WTC11 (cell line): ENCODE results near the gene PSG2. TPM values are rescaled to one million over a fixed set of nuclear protein-coding genes. Genes with fewer than 3 reads are reported as not detected.
"Not testable (repeated sequence)": the region's sequence is repeated elsewhere in the genome, so short reads cannot be mapped to it uniquely, and the experiment has no call there.

Source experiments
- ATAC-seq: fragments of 200-7000 bp; cut with Tn5 transposase; 2 replicates; pipeline ENCODE4 v1.10.0; 2021; ENCODE audit warnings: mild to moderate bottlenecking, moderate library complexity
- CTCF ChIA-PET: fragments of 300-600 bp; sonication (Branson Sonifier 250); formaldehyde crosslinking; loops from one replicate; lab custom pipeline; 2021; ENCODE audit warnings: antibody characterized with exemption; lab: Charles Lee
- POLR2A ChIA-PET: fragments of 350-600 bp; sonication (Branson Sonifier 250); formaldehyde crosslinking; loops from one replicate; lab custom pipeline; 2021; ENCODE audit warnings: antibody characterized with exemption; lab: Charles Lee
- DNase-seq: peaks from one replicate; pipeline ENCODE4 v3.0.0; 2021; ENCODE audit warnings: low spot score
- H3K27ac Mint-ChIP-seq: 2 replicates; pipeline ENCODE4 v1.8.0; 2021; ENCODE audit warnings: mixed read lengths
- H3K27me3 Mint-ChIP-seq: 2 replicates; pipeline ENCODE4 v1.8.0; 2021; ENCODE audit warnings: low read depth, mild to moderate bottlenecking, moderate library complexity, mixed read lengths
- H3K36me3 Mint-ChIP-seq: 2 replicates; pipeline ENCODE4 v1.8.0; 2021; ENCODE audit warnings: mixed read lengths
- H3K4me1 Mint-ChIP-seq: 2 replicates; pipeline ENCODE4 v1.8.0; 2022; ENCODE audit warnings: mixed read lengths
- H3K4me3 Mint-ChIP-seq: 2 replicates; pipeline ENCODE4 v1.8.0; 2021; ENCODE audit warnings: mild to moderate bottlenecking, moderate library complexity, mixed read lengths
- H3K9me3 Mint-ChIP-seq: 2 replicates; pipeline ENCODE4 v1.8.0; 2021; ENCODE audit warnings: mixed read lengths
- CREB1 ChIP-seq: sonication (generic); formaldehyde crosslinking; IDR thresholded peaks from 2 replicates; pipeline ENCODE4 v1.8.0; 2023; ENCODE audit warnings: mild to moderate bottlenecking, missing genetic modification reagents
- CREM ChIP-seq: sonication (generic); formaldehyde crosslinking; IDR thresholded peaks from 2 replicates; pipeline ENCODE4 v1.8.1; 2022; ENCODE audit warnings: mild to moderate bottlenecking, missing genetic modification reagents, moderate library complexity
- ELF4 ChIP-seq: sonication (generic); formaldehyde crosslinking; IDR thresholded peaks from 2 replicates; pipeline ENCODE4 v1.8.1; 2022; ENCODE audit warnings: low read depth, mild to moderate bottlenecking, moderate library complexity, missing genetic modification reagents
- EMX1 ChIP-seq: fragments of 250-450 bp; sonication (Bioruptor Pico); IDR thresholded peaks from 2 replicates; pipeline ENCODE4 v1.8.0; 2021; ENCODE audit warnings: mild to moderate bottlenecking
- HMGA2 ChIP-seq: fragments of 250-450 bp; sonication (Bioruptor Pico); IDR thresholded peaks from 2 replicates; pipeline ENCODE4 v1.4.0; 2021; ENCODE audit warnings: mild to moderate bottlenecking, moderate library complexity
- SOX15 ChIP-seq: fragments of 250-450 bp; sonication (Bioruptor Pico); IDR thresholded peaks from 2 replicates; pipeline ENCODE4 v1.9.0; 2021; ENCODE audit warnings: mild to moderate bottlenecking
- SP1 ChIP-seq: sonication (generic); formaldehyde crosslinking; conservative IDR thresholded peaks from 2 replicates; pipeline ENCODE4 v1.8.1; 2022; ENCODE audit warnings: missing genetic modification reagents
- USF1 ChIP-seq: sonication (generic); formaldehyde crosslinking; IDR thresholded peaks from 2 replicates; pipeline ENCODE4 v1.8.0; 2022; ENCODE audit warnings: mild to moderate bottlenecking, missing genetic modification reagents
- ZNF263 ChIP-seq: sonication (generic); formaldehyde crosslinking; IDR thresholded peaks from 2 replicates; pipeline ENCODE4 v1.8.1; 2022; ENCODE audit warnings: low read depth, mild to moderate bottlenecking, moderate library complexity, missing genetic modification reagents
- ZNF396 ChIP-seq: fragments of 250-450 bp; sonication (Bioruptor Pico); IDR thresholded peaks from 2 replicates; pipeline ENCODE4 v1.8.0; 2021; ENCODE audit warnings: mild to moderate bottlenecking, moderate library complexity, borderline replicate concordance
- ZNF416 ChIP-seq: fragments of 250-450 bp; sonication (Bioruptor Pico); IDR thresholded peaks from 2 replicates; pipeline ENCODE4 v1.9.0; 2021; ENCODE audit warnings: mild to moderate bottlenecking, inconsistent platforms
- ZNF425 ChIP-seq: fragments of 250-450 bp; sonication (Bioruptor Pico); conservative IDR thresholded peaks from 2 replicates; pipeline ENCODE4 v1.9.0; 2021; ENCODE audit warnings: mild to moderate bottlenecking
- total RNA-seq: library from RNA; stranded (reverse); gene quantifications from 3 replicates; pipeline ENCODE4 v1.2.3, GENCODE V29; 2021
- TF ChIP-seq, protein P1 (sequence below): sonication (generic); formaldehyde crosslinking; IDR thresholded peaks from 2 replicates; pipeline ENCODE4 v1.8.1; 2022; ENCODE audit warnings: mild to moderate bottlenecking, missing genetic modification reagents, moderate library complexity, borderline replicate concordance
- TF ChIP-seq, protein P2 (sequence below): sonication (generic); formaldehyde crosslinking; IDR thresholded peaks from 2 replicates; pipeline ENCODE4 v1.8.0; 2023; ENCODE audit warnings: missing genetic modification reagents, mild to moderate bottlenecking, borderline replicate concordance
- TF ChIP-seq, protein P3 (sequence below): sonication (generic); formaldehyde crosslinking; IDR thresholded peaks from 2 replicates; pipeline ENCODE4 v1.8.1; 2023; ENCODE audit warnings: mild to moderate bottlenecking, missing genetic modification reagents, moderate library complexity
- TF ChIP-seq, protein P4 (sequence below): sonication (generic); formaldehyde crosslinking; IDR thresholded peaks from 2 replicates; pipeline ENCODE4 v1.8.1; 2023; ENCODE audit warnings: mild to moderate bottlenecking, missing genetic modification reagents

PSG2 gene
- total RNA-seq, 1 experiment from 2014 or later, result not detected

GRCh38 chr19:43028866-43029265, 53.6 kb downstream of the PSG2 start:
- CTCF ChIA-PET, result interaction anchor here (1.3 kb wide), 1 partner anchor 9 kb away, joined by 4 read pairs; no protein-coding TSS in a partner anchor
- no peaks in the 10 kb centered on the region for H3K36me3 Mint-ChIP-seq
- H3K9me3 Mint-ChIP-seq, result 0 out of 2 replicates have a peak, but pooled peaks cover 3% of the 10 kb centered on the region
- no peaks in the 10 kb centered on the region for H3K4me1 Mint-ChIP-seq
- no peaks in the 10 kb centered on the region; the same call in 1 of the 2 replicates for H3K27me3 Mint-ChIP-seq
- POLR2A ChIA-PET, result no interaction called here
- H3K4me3 Mint-ChIP-seq, result no peak overlapping the region
- ATAC-seq (no peak), DNase-seq (no peak)
- TF ChIP-seq, protein P1, sequence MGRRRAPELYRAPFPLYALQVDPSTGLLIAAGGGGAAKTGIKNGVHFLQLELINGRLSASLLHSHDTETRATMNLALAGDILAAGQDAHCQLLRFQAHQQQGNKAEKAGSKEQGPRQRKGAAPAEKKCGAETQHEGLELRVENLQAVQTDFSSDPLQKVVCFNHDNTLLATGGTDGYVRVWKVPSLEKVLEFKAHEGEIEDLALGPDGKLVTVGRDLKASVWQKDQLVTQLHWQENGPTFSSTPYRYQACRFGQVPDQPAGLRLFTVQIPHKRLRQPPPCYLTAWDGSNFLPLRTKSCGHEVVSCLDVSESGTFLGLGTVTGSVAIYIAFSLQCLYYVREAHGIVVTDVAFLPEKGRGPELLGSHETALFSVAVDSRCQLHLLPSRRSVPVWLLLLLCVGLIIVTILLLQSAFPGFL (CRISPR knock-in tag), result no peak
- TF ChIP-seq, protein P2, sequence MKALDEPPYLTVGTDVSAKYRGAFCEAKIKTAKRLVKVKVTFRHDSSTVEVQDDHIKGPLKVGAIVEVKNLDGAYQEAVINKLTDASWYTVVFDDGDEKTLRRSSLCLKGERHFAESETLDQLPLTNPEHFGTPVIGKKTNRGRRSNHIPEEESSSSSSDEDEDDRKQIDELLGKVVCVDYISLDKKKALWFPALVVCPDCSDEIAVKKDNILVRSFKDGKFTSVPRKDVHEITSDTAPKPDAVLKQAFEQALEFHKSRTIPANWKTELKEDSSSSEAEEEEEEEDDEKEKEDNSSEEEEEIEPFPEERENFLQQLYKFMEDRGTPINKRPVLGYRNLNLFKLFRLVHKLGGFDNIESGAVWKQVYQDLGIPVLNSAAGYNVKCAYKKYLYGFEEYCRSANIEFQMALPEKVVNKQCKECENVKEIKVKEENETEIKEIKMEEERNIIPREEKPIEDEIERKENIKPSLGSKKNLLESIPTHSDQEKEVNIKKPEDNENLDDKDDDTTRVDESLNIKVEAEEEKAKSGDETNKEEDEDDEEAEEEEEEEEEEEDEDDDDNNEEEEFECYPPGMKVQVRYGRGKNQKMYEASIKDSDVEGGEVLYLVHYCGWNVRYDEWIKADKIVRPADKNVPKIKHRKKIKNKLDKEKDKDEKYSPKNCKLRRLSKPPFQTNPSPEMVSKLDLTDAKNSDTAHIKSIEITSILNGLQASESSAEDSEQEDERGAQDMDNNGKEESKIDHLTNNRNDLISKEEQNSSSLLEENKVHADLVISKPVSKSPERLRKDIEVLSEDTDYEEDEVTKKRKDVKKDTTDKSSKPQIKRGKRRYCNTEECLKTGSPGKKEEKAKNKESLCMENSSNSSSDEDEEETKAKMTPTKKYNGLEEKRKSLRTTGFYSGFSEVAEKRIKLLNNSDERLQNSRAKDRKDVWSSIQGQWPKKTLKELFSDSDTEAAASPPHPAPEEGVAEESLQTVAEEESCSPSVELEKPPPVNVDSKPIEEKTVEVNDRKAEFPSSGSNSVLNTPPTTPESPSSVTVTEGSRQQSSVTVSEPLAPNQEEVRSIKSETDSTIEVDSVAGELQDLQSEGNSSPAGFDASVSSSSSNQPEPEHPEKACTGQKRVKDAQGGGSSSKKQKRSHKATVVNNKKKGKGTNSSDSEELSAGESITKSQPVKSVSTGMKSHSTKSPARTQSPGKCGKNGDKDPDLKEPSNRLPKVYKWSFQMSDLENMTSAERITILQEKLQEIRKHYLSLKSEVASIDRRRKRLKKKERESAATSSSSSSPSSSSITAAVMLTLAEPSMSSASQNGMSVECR (CRISPR knock-in tag), result no peak
- TF ChIP-seq ZNF425, result no peak
- TF ChIP-seq, protein P3, sequence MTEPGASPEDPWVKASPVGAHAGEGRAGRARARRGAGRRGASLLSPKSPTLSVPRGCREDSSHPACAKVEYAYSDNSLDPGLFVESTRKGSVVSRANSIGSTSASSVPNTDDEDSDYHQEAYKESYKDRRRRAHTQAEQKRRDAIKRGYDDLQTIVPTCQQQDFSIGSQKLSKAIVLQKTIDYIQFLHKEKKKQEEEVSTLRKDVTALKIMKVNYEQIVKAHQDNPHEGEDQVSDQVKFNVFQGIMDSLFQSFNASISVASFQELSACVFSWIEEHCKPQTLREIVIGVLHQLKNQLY, result no peak
- no peak for TF ChIP-seq CREM
- TF ChIP-seq EMX1, result no peak
- TF ChIP-seq ZNF396 (CRISPR knock-in tag), result no peak
- TF ChIP-seq ZNF263, result no peak
- TF ChIP-seq ZNF416 (CRISPR knock-in tag), result no peak
- TF ChIP-seq USF1 (CRISPR knock-in tag), result no peak
- no peak for TF ChIP-seq CREB1 (CRISPR knock-in tag)
- no peak for TF ChIP-seq SP1 (CRISPR knock-in tag)
- no peak for TF ChIP-seq SOX15 (CRISPR knock-in tag)
- TF ChIP-seq ELF4, result no peak
- TF ChIP-seq, protein P4, sequence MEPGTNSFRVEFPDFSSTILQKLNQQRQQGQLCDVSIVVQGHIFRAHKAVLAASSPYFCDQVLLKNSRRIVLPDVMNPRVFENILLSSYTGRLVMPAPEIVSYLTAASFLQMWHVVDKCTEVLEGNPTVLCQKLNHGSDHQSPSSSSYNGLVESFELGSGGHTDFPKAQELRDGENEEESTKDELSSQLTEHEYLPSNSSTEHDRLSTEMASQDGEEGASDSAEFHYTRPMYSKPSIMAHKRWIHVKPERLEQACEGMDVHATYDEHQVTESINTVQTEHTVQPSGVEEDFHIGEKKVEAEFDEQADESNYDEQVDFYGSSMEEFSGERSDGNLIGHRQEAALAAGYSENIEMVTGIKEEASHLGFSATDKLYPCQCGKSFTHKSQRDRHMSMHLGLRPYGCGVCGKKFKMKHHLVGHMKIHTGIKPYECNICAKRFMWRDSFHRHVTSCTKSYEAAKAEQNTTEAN (CRISPR knock-in tag), result no peak
- no peak for TF ChIP-seq HMGA2 (CRISPR knock-in tag)
- H3K27ac Mint-ChIP-seq, result no peak overlapping the region

- H3K27ac Mint-ChIP-seq, H3K36me3 Mint-ChIP-seq, H3K9me3 Mint-ChIP-seq, H3K4me3 Mint-ChIP-seq, POLR2A ChIA-PET, ATAC-seq, H3K27me3 Mint-ChIP-seq, H3K4me1 Mint-ChIP-seq: not testable (repeated sequence)
- DNase-seq, result peak; percentile 34
- CTCF ChIA-PET, result interaction anchor here (0.9 to 1.5 kb wide), 2 partner anchors 91 to 143 kb away, joined by 3 read pairs; partner anchors contain the start of gene PSG7
Observed at GRCh38 chr19:43027985-43028384, 54.5 kb downstream of the PSG2 start.

DNA sequence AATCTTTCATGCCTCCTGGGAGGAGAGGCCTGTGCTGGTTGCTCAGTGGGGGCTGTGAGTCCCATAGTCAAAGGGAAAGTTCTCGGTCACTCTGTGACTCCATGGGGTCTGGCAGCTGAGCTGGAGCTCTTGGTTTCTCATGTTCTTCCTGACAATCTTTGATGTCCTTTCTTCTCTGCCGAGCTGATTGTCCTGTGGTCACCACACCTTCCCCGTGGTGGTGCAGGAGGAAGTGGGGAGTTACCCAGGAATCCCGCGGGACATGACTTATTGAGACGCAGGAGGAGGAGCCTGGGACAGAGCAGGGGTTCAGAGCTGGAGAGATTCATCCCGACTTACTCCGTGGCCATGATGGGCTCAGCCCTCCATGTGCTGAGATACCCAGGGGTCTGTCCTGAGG, 55.4 kb downstream of the PSG2 start:
- H3K27ac Mint-ChIP-seq, H3K9me3 Mint-ChIP-seq, POLR2A ChIA-PET, H3K4me1 Mint-ChIP-seq, H3K27me3 Mint-ChIP-seq, DNase-seq, H3K4me3 Mint-ChIP-seq, H3K36me3 Mint-ChIP-seq, ATAC-seq: not testable (repeated sequence)
- CTCF ChIA-PET, result interaction anchor here (0.6 to 1.5 kb wide), 3 partner anchors 90 to 936 kb away, joined by 3 to 4 read pairs (median 3); partner anchors contain the start of gene PSG7

- DNase-seq, H3K4me3 Mint-ChIP-seq, H3K27ac Mint-ChIP-seq, H3K4me1 Mint-ChIP-seq, H3K36me3 Mint-ChIP-seq, H3K27me3 Mint-ChIP-seq, CTCF ChIA-PET, POLR2A ChIA-PET, H3K9me3 Mint-ChIP-seq, ATAC-seq: not testable (repeated sequence)
Observed at GRCh38 chr19:43026369-43026768, 56.1 kb downstream of the PSG2 start, which contains the start of gene PSG11. Gene PSG11, minus strand, starts transcription at chr19:43026469. Its CDS starts 97 bp downstream, at chr19:43026372.

DNA sequence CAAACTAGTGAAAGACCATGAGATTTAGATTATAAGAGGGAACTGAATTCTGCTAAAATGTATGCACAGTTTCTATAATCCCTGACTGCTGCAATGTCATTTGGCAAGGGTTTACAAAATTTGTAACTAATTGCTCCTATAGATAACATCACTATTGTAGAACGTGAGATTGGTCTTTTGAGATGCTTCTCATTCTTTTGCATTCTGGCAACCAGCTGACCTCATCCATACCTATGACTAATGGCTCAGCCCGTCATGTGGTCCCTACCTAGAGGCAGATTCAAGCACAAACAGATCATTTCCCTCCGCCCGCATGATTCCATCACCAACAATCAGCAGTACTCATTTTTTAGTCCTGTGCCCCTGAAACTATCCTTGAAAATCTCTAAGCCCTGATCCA, 60.4 kb downstream of the PSG2 start:
- ATAC-seq, POLR2A ChIA-PET, H3K4me1 Mint-ChIP-seq, H3K27me3 Mint-ChIP-seq, H3K9me3 Mint-ChIP-seq, H3K4me3 Mint-ChIP-seq, H3K36me3 Mint-ChIP-seq, H3K27ac Mint-ChIP-seq, DNase-seq: not testable (repeated sequence)
- CTCF ChIA-PET, result interaction anchor here (0.6 kb wide), 1 partner anchor 18 kb away, joined by 4 read pairs; no protein-coding TSS in a partner anchor
